Activated T-helper 1 cell treated with anti-CD3 and anti-CD28 coated beads, Interleukin-12 subunit alpha, Interleukin-12 subunit beta, Interleukin-2, Interleukin-4 antibody, amounts not matched to agents 30 ng/mL and 10 ng/mL and 1 ng/mL, durations not matched to agents 14 hours and 24 hours and 36 hours (primary cell): ENCODE results near the gene TLE6. TPM values are rescaled to one million over a fixed set of nuclear protein-coding genes. Genes with fewer than 3 reads are reported as not detected.
A peak's percentile ranks its signal among the peaks of the same experiment; 100 is the strongest.

Experiments used
- DNase-seq: peaks from one replicate; pipeline ENCODE4 v3.0.0; 2021; ENCODE audit warnings: low spot score
- H3K27ac Mint-ChIP-seq: one replicate; pipeline ENCODE4 v1.8.0; 2021; ENCODE audit warnings: mild to moderate bottlenecking, mixed read lengths
- H3K27me3 Mint-ChIP-seq: one replicate; pipeline ENCODE4 v1.8.0; 2022; ENCODE audit warnings: mild to moderate bottlenecking, moderate library complexity, mixed read lengths; ENCODE audit not compliant: insufficient read depth
- H3K36me3 Mint-ChIP-seq: one replicate; pipeline ENCODE4 v1.8.0; 2021; ENCODE audit warnings: low read depth, mixed read lengths
- H3K4me1 Mint-ChIP-seq: one replicate; pipeline ENCODE4 v1.8.0; 2021; ENCODE audit warnings: low read depth, mixed read lengths
- H3K4me3 Mint-ChIP-seq: one replicate; pipeline ENCODE4 v1.8.0; 2021; ENCODE audit warnings: mild to moderate bottlenecking, moderate library complexity, mixed read lengths
- H3K9me3 Mint-ChIP-seq: one replicate; pipeline ENCODE4 v1.8.0; 2021; ENCODE audit warnings: mixed read lengths
- intact Hi-C: fragments of 100-400 bp; cut with micrococcal nuclease; formaldehyde crosslinking; loops from one replicate; pipeline ENCODE4 v1.15.1; 2024
- total RNA-seq: library from RNA; stranded (reverse); gene quantifications from 2 replicates; pipeline ENCODE4 v1.2.3, GENCODE V29; 2022

Gene TLE6
- total RNA-seq, 1 donor from 2014 or later, result 0.57 TPM

DNA sequence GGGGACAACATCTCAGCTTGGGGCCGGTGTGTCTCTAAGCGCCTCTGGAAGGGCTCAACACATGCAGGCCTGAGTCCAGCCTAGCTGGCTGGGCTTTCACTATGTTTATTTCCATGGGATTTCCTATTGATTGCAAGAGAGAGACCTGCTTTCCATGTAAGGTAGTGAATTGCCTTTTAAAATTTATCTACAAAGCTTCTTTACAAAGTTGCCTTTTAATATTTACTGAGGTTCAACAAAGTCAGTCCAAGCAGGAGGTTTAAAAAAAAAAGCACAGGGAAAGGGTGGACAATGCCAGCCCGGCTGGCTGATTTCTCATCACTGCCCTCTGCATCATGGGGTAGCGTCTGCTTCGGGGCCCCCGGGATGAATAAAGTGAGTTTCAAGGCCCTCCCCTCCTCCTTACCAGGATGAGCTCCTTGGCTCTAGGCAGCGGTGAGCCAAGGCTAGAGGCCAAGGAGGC lies 35.9 kb downstream of the TLE6 start:
- Mint-ChIP-seq H3K9me3 (no peaks in the 10 kb centered on the region), H3K4me1 (no peaks in the 10 kb centered on the region), H3K27me3 (no peaks in the 10 kb centered on the region), H3K27ac (no peak overlapping the region), H3K4me3 (no peak overlapping the region), H3K36me3 (no peaks in the 10 kb centered on the region)
- DNase-seq, result no peak
- intact Hi-C loops, result no loop called here

DNA sequence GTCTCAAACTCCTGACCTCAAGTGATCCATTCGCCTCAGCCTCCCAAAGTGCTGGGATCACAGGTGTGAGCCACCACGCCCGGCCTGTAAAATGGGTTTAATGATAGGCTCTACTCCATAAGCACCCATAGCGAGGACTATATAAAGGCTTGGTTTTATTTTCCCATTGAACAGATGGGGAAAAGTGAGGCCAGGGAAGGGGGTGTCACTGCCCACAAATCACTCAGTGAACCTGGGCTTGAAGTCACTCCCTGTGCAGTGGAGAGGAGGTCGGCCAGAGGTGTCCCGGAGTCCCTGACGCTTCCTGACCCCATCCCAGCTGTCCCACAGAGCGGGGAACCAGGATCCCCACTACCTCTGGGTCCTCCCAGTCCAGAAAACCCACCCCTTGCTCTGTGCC lies 36.8 kb downstream of the TLE6 start:
- DNase-seq, result no peak
- intact Hi-C loops, result no loop called here
- no peaks in the 10 kb centered on the region for H3K27me3 Mint-ChIP-seq
- no peak overlapping the region for H3K27ac Mint-ChIP-seq
- no peaks in the 10 kb centered on the region for H3K9me3 Mint-ChIP-seq
- no peaks in the 10 kb centered on the region for H3K36me3 Mint-ChIP-seq
- no peak overlapping the region for H3K4me3 Mint-ChIP-seq
- no peaks in the 10 kb centered on the region for H3K4me1 Mint-ChIP-seq

DNA sequence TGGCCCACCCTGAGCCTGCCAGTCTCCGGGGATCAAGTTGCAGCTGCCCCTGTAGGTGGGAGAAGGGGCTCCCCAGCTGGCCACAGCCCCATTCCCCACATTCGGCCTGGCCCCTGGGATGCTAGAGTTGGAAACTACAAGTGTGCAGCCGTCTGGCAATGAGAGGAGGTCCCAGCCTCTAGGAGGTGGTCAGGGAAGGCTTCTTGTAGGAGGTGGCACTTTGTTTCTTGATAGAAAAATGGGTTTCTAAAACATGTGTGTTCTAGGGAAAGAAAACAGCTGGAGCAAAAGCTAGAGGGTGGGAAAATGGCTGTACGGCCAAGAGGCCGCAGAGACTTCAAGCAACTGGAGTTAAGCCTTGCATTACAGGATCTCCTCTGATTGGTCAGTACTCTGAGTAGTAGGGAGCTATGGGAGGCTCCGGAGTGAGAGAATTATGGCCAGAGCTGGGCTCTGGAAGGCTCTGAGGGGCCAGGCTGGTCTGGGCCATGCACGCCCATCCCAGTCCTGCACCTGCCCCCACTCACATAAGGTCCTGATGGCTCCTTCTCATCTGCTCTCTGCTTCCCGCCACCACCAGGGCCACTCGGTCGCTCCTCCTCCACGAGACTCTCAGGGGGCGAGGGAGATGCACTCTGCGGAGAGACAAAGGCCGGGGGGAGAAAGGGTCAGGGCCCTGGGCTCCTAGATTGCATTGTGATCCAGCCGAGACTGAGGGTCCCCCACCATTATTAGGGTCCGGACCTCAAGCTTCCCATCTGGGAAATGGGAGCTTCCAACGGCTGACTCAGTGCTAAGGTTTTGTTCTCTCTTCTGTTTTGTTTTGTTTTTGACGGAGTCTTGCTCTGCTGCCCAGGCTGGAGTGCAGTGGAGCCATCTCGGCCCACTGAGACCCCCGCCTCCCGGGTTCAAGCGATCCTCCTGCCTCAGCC lies 38.0 kb downstream of the TLE6 start:
- Mint-ChIP-seq H3K4me1 (no peaks in the 10 kb centered on the region), H3K27ac (no peak overlapping the region), H3K36me3 (no peaks in the 10 kb centered on the region), H3K4me3 (no peak overlapping the region), H3K9me3 (no peaks in the 10 kb centered on the region), H3K27me3 (no peaks in the 10 kb centered on the region)
- intact Hi-C loops, result no loop called here
- no peak for DNase-seq

DNA sequence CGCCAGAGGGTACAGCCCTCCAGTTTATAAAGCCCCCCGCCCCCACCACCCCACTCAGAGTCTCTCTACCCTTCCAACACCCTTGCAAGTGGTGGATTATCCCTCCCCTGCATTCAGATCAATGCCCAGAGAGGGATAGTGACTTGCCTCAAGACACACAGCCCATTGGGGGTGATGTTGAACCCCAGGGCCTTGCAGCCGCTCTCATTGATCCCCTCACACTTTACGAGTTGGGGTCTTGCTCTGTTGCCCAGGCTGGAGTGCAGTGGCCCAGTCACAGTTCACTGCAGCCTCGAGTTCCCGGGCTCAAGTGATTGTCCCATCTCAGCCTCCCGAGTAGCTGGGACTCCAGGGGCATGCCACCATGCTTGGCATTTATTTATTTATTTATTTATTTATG lies 40.6 kb downstream of the TLE6 start:
- Mint-ChIP-seq H3K4me3 (no peak overlapping the region), H3K27ac (no peak overlapping the region), H3K9me3 (no peaks in the 10 kb centered on the region), H3K36me3 (no peaks in the 10 kb centered on the region), H3K27me3 (no peaks in the 10 kb centered on the region), H3K4me1 (peaks cover 5% of the 10 kb centered on the region)
- intact Hi-C loops, result no loop called here
- no peak for DNase-seq

DNA sequence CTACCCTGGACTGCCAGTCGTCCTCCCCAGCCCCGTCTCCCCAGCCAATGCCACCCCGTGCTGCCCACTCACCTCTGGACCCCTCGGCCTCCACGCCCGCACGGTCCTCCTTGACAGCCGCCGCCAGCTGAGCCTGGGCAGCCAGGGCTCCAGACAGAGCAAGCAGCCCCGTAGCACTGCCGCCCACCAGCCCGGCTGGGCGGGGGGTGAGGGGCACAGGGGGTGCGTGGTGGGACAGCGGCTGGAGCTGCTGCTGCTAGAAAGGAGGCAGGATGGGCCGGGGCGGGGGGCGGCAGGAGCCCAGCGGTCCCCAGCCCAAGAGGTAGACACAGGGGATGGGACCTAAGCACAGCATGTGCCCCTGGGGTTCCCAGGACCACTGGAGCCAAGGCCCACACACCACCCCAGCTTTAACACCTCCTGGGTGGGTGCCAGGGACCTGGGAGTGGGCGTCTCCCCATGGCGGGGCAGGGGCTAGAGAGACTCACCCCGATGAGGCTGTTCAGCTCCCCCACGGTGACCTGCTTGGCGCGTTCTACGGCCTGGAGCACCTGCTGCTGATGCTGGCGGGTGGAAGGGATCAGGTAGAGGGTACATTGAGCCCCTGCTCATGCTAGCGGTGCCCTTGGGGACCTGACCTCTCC lies 42.0 kb downstream of the TLE6 start:
- DNase-seq, result no peak
- no peaks in the 10 kb centered on the region for H3K36me3 Mint-ChIP-seq
- no peak overlapping the region for H3K27ac Mint-ChIP-seq
- H3K9me3 Mint-ChIP-seq, result no peaks in the 10 kb centered on the region
- peaks cover 13% of the 10 kb centered on the region for H3K4me1 Mint-ChIP-seq
- H3K4me3 Mint-ChIP-seq, result no peak overlapping the region
- intact Hi-C loops, result no loop called here
- no peaks in the 10 kb centered on the region for H3K27me3 Mint-ChIP-seq

DNA sequence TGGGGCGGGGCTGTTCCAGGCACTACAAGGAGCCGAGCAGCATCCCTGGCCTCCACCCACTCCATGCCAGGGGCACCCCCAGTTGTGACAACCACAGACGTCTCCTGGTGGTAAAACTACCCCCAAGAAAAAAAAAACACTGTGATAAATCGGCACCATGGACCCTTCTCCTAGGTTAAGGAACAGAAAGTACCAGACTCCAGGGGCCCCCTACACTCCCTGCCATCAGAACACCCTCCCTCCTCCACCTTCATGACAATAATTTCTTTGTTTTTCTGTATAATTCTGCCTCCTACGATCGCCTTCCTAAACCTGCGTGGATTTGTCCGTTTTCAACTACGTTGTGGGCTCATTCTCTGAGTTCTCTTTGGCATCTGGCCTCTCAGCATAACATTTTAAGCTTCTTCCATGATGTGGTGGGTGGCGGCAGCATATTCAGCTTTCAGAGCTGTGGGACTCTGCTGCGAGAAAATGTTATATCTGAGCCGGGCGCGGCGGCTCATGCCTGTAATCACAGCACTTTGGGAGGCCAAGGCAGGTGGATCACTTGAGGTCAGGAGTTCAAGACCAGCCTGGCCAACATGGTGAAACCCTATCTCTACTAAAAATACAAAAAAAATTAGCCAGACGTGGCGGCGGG lies 43.1 kb downstream of the TLE6 start:
- Mint-ChIP-seq H3K4me3 (no peak overlapping the region), H3K4me1 (peaks cover 19% of the 10 kb centered on the region), H3K27me3 (peaks cover 5% of the 10 kb centered on the region), H3K9me3 (no peaks in the 10 kb centered on the region), H3K36me3 (no peaks in the 10 kb centered on the region), H3K27ac (no peak overlapping the region)
- no peak for DNase-seq
- intact Hi-C loops, result no loop called here

DNA sequence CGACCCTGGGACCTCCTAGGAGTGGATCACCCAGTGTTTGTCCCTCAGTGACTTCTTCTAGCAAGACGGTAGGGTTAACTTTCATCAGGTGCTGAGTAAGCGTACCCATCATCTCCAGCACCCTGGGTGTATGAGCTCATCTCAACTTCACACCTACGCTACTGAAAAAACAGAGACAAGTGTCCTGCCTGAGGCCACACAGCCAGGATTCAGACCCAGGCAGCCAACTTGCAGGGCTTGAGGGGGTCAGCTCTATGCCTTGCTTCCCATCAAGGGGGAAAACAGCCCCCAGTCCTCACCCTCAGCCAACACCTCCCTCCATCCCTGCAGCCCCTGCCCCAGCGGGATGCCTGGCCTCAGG lies 47.1 kb downstream of the TLE6 start:
- Mint-ChIP-seq H3K36me3 (no peaks in the 10 kb centered on the region), H3K9me3 (no peaks in the 10 kb centered on the region), H3K4me3 (no peak overlapping the region), H3K27me3 (peaks cover 19% of the 10 kb centered on the region), H3K27ac (no peak overlapping the region), H3K4me1 (peaks cover 19% of the 10 kb centered on the region)
- DNase-seq, result no peak
- intact Hi-C loops, result no loop called here

DNA sequence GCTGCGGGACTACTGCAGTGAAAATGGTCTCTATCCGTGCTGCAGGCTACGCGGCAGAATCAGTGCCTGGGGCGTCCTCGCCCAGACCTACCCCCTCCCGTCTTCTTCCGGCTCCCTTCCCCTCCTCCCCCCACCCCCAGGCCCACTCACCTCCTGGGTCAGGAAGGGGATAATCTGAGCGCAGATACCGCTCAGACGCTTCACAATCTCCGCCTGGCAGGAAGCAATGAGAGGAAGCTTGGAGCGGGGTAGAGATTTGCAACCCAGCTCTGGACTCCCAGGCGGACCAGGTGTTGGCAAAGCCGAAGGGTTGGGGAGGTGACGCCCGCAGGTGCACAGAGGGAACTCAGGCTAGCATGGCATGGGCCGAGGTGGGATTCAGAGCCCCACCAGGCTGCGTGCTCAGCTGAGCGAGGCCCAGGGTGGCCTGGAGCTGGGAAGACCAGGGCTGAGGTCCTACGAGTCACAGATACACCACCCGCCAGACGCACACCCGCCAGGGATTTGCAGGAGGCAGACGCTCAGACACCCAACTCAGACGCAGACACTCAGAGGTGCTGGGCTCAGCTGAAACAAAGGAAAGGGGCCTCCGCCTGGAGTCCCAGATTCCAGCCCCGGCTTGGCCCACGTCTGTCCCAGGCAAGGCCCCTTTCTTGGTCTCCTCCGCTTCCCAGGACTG lies 47.6 kb downstream of the TLE6 start:
- no peak overlapping the region for H3K27ac Mint-ChIP-seq
- H3K9me3 Mint-ChIP-seq, result no peaks in the 10 kb centered on the region
- H3K36me3 Mint-ChIP-seq, result no peaks in the 10 kb centered on the region
- no peak for DNase-seq
- intact Hi-C loops, result no loop called here
- H3K27me3 Mint-ChIP-seq, result peaks cover 24% of the 10 kb centered on the region
- H3K4me1 Mint-ChIP-seq, result peaks cover 19% of the 10 kb centered on the region
- no peak overlapping the region for H3K4me3 Mint-ChIP-seq

DNA sequence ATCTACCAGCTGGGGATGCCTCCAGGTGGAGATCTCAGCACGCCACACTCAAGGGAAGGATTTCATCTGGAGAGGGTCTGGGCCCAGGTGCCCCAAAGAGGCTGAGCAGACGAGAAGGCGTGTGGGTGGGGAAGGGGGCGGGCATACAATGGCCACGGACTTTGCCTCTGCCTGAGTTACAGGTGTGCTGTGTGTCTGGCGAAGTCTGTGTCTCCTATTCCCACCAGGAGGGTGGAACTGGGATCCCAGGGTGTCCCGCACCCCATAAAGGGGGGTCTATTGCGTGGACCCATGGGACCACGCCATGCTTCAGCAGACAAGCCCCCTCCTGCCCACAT lies 48.2 kb downstream of the TLE6 start:
- no peak overlapping the region for H3K27ac Mint-ChIP-seq
- DNase-seq, result no peak
- intact Hi-C loops, result no loop called here
- H3K36me3 Mint-ChIP-seq, result no peaks in the 10 kb centered on the region
- peaks cover 29% of the 10 kb centered on the region for H3K27me3 Mint-ChIP-seq
- H3K9me3 Mint-ChIP-seq, result no peaks in the 10 kb centered on the region
- H3K4me1 Mint-ChIP-seq, result peaks cover 19% of the 10 kb centered on the region
- no peak overlapping the region for H3K4me3 Mint-ChIP-seq

DNA sequence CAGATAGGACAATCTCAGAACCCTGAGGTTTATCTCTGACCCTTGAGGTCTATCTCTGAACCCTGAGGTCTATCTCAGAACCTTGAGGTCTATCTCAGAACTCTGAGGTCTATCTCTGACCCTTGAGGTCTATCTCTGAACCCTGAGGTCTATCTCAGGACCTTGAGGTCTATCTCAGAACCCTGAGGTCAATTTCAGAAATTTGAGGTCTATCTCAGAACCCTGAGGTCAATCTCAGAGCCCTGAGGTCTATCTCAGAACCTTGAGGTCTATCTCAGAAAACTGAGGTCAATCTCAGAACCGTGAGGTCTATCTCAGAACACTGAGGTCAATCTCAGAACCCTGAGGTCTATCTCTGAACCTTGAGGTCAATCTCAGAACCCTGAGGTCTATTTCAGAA lies 49.4 kb downstream of the TLE6 start:
- no peaks in the 10 kb centered on the region for H3K36me3 Mint-ChIP-seq
- DNase-seq, result no peak

DNA sequence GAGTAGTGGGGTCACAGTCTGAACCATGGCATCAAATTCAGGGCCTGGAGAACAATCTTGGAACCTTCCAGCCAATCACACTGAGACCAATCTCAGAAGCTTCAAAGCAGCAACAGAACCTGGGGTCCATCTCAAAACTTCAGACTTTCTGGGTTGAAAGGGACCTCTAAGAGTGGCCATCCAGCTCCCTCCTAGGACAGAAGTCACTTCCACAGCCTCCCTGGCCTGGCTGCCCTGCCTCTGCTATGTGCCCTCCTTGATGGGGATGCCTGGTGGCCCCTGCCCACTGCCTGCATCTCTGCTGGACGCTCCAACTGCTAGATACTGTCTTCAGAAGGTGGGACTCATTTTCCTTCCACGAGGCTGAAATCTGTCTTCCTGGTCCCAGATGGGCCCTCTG lies 49.9 kb downstream of the TLE6 start:
- Mint-ChIP-seq H3K27me3 (peaks cover 38% of the 10 kb centered on the region), H3K4me3 (no peak overlapping the region), H3K27ac (no peak overlapping the region), H3K4me1 (peaks cover 19% of the 10 kb centered on the region), H3K36me3 (no peaks in the 10 kb centered on the region), H3K9me3 (no peaks in the 10 kb centered on the region)
- intact Hi-C loops, result no loop called here
- DNase-seq, result no peak

More for the DNA sequence above, 49.4 kb downstream of the TLE6 start:
- intact Hi-C loops, result no loop called here
- no peak overlapping the region for H3K27ac Mint-ChIP-seq
- H3K4me1 Mint-ChIP-seq, result peaks cover 19% of the 10 kb centered on the region
- H3K27me3 Mint-ChIP-seq, result peaks cover 38% of the 10 kb centered on the region
- no peaks in the 10 kb centered on the region for H3K9me3 Mint-ChIP-seq
- no peak overlapping the region for H3K4me3 Mint-ChIP-seq

DNA sequence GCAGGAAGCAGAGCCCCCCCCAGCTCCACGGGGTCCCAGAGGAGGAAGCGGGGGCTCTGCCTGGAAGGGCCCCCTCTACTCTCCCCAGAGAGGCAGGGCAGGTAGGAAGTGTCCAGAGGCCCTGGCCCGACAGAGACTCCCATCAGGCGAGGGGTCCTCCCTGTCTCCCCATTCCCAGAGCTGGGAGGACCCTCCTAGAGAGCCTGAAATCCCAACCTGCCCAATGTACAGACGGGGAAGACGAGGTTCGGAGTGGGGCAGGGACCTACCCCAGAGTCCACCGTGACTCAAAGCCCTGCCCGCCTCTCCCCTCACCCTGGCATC lies 50.6 kb downstream of the TLE6 start:
- intact Hi-C loops, result no loop called here
- peak overlapping the region; percentile 42 for H3K4me3 Mint-ChIP-seq

More for the DNA sequence above, 50.6 kb downstream of the TLE6 start:
- no peak for DNase-seq
- Mint-ChIP-seq H3K27ac (no peak overlapping the region), H3K4me1 (peaks cover 13% of the 10 kb centered on the region), H3K36me3 (no peaks in the 10 kb centered on the region), H3K9me3 (no peaks in the 10 kb centered on the region), H3K27me3 (peaks cover 40% of the 10 kb centered on the region)
